ENCODE results near the gene ME1. TPM values are rescaled to one million over a fixed set of nuclear protein-coding genes. Genes with fewer than 3 reads are reported as not detected.

The ME1 gene
- total and polyA plus RNA-seq, 9 of the 15 experiments (the other 6 are each of a cell fraction or from before 2014, with no cell fraction given), result 3.2 to 10.4 (median 5.5) TPM

DNA sequence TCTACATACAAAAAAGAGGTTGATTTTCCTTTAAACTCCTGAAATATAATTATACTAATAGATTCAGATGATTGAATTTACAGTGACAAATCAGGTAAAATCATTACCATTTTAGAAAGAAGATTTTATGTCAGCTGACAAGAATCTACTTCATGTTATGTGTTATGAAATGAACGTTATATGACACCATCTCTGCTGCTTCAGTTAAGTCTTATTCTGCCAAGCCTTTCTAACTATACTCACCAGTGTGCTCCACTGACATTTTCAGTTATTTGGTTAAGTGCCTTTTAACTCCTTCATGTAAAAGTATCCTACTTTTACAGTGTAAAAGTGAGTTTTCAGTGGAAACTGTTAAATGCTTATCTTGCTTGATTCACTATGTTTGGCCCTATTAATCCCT is 157.3 kb downstream of the ME1 start:
- Histone ChIP-seq H4K20me1 (replicated peaks; ENCODE audit: control insufficient read depth, insufficient read depth, low read length) (no peaks in the 10 kb centered on the region), H3K9me3 (replicated peaks; ENCODE audit: control insufficient read depth, insufficient read depth, low read depth, low read length) (no peaks in the 10 kb centered on the region), H3K9me1 (ENCODE audit: control insufficient read depth, insufficient read depth, low read length) (no peaks in the 10 kb centered on the region), H3K4me1 (replicated peaks in 1 of 2; ENCODE audit: control insufficient read depth in 2 of 2, insufficient read depth in 2 of 2, low read length in 2 of 2) (no peaks in the 10 kb centered on the region), H3K27me3 (ENCODE audit: control insufficient read depth in 2 of 2, insufficient read depth in 2 of 2, low read length in 2 of 2) (no peaks in the 10 kb centered on the region), H3K4me3 (no peak overlapping the region), H3K79me2 (ENCODE audit: control insufficient read depth, insufficient read depth, low read length) (no peaks in the 10 kb centered on the region), H3K9ac (ENCODE audit: insufficient read depth in 1 of 2, low read depth in 2 of 2, low read length in 2 of 2) (no peak overlapping the region), H3K4me2 (ENCODE audit: insufficient read depth, low read length) (no peak overlapping the region), H3K27ac (ENCODE audit: extremely low read depth, low read depth, low read length) (no peak overlapping the region), H2AFZ (ENCODE audit: low read depth, low read length) (no peak overlapping the region), H3K36me3 (ENCODE audit: control insufficient read depth, insufficient read depth, low read length) (no peaks in the 10 kb centered on the region)
- 0% methylated on average over 1 of the region's 1 CpG for WGBS (ENCODE audit: insufficient coverage, low coverage, missing lambda C conversion rate)
- ATAC-seq (no peak), DNase-seq (ENCODE audit: extremely low read depth in 1 of 4, low spot score in 3 of 4) (no peak), FAIRE-seq (no peak)
- intact Hi-C loops (cut with micrococcal nuclease), result no loop called here
- in situ Hi-C loops (cut with MboI), result no loop called here
- ChIA-PET CTCF (ENCODE audit: low intra/inter-chr PET ratio) (no interaction called here), POLR2A (no interaction called here)
- TF ChIP-seq CBFA2T2 (conservative IDR thresholded peaks at IDR 0.05) (no peak), TEAD4 (IDR thresholded peaks at IDR 0.05; ENCODE audit: low read length) (no peak), TEAD4 (CRISPR knock-in tag; IDR thresholded peaks at IDR 0.05; ENCODE audit: borderline replicate concordance) (no peak), FOXP1 (CRISPR knock-in tag; IDR thresholded peaks at IDR 0.05) (no peak)
- BruUV-seq (replicated peaks), result no TSS peak

DNA sequence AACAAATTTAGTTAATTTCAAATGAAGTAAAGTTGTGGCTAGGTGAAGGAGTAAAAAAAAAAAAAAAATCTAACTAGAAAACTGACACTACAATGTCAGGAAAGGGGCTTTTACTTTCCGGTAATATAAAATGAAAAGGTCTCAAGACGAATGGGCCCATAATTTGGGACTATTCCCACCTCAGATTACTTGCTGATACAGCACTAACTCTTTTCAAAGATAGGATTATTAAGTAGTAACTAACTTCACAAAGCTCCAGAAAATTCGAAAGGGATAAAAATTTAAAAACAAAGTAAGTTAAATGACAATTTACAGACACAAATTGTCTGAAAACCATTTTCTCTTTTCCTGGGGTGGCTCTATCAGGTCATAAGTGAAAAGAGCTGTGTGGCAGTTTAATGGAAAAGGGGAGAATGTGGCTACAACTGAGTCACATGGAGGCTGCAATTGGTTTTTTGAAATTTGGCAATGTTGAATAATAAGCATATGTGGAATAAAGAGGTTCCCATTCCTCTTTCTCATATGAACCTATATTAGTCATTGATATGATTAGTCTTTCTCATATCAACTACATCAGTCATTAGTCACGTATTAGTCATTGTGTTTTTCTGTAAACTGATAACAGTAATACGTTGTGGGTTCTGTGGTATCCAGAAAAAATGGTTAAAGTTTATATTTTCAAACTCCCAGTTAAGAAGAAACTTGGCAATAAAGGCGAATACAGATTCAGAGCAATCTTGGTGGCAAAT is 159.7 kb downstream of the ME1 start:
- Histone ChIP-seq H3K9me1 (ENCODE audit: control insufficient read depth, insufficient read depth, low read length) (no peaks in the 10 kb centered on the region), H2AFZ (ENCODE audit: low read depth, low read length) (no peak overlapping the region), H3K27ac (ENCODE audit: extremely low read depth, low read depth, low read length) (no peak overlapping the region), H3K27me3 (ENCODE audit: control insufficient read depth in 2 of 2, insufficient read depth in 2 of 2, low read length in 2 of 2) (no peaks in the 10 kb centered on the region), H3K4me1 (replicated peaks in 1 of 2; ENCODE audit: control insufficient read depth in 2 of 2, insufficient read depth in 2 of 2, low read length in 2 of 2) (no peaks in the 10 kb centered on the region), H3K36me3 (ENCODE audit: control insufficient read depth, insufficient read depth, low read length) (no peaks in the 10 kb centered on the region), H3K4me3 (no peak overlapping the region), H4K20me1 (replicated peaks; ENCODE audit: control insufficient read depth, insufficient read depth, low read length) (no peaks in the 10 kb centered on the region), H3K4me2 (ENCODE audit: insufficient read depth, low read length) (no peak overlapping the region), H3K9me3 (replicated peaks; ENCODE audit: control insufficient read depth, insufficient read depth, low read depth, low read length) (no peaks in the 10 kb centered on the region), H3K79me2 (ENCODE audit: control insufficient read depth, insufficient read depth, low read length) (no peaks in the 10 kb centered on the region), H3K9ac (ENCODE audit: insufficient read depth in 1 of 2, low read depth in 2 of 2, low read length in 2 of 2) (no peak overlapping the region)
- no TSS peak for BruUV-seq (replicated peaks)
- ChIA-PET POLR2A (interaction anchor here (0.6 kb wide), 1 partner anchor 985 kb away, joined by 3 read pairs; no protein-coding TSS in a partner anchor), CTCF (ENCODE audit: low intra/inter-chr PET ratio) (no interaction called here)
- intact Hi-C loops (cut with micrococcal nuclease) (no loop called here), in situ Hi-C loops (cut with MboI) (no loop called here)
- no peak for FAIRE-seq
- WGBS (ENCODE audit: insufficient coverage, low coverage, missing lambda C conversion rate), result 37% methylated on average over 6 of the region's 6 CpGs
- no peak for ATAC-seq
- DNase-seq (ENCODE audit: extremely low read depth in 1 of 4, low spot score in 3 of 4), result no peak
- peak; percentile 35; the same call in 1 of the 2 replicates for TF ChIP-seq MAFG (tag; conservative IDR thresholded peaks at IDR 0.05)
- peak; percentile 20; the same call in 1 of the 2 replicates for TF ChIP-seq SMARCA4 (IDR thresholded peaks at IDR 0.05)
- no peak for TF ChIP-seq ZKSCAN1 (IDR thresholded peaks at IDR 0.05; ENCODE audit: low read depth, low read length)
- TF ChIP-seq, protein P1, sequence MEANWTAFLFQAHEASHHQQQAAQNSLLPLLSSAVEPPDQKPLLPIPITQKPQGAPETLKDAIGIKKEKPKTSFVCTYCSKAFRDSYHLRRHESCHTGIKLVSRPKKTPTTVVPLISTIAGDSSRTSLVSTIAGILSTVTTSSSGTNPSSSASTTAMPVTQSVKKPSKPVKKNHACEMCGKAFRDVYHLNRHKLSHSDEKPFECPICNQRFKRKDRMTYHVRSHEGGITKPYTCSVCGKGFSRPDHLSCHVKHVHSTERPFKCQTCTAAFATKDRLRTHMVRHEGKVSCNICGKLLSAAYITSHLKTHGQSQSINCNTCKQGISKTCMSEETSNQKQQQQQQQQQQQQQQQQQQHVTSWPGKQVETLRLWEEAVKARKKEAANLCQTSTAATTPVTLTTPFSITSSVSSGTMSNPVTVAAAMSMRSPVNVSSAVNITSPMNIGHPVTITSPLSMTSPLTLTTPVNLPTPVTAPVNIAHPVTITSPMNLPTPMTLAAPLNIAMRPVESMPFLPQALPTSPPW (CRISPR knock-in tag; IDR thresholded peaks at IDR 0.05), result no peak
- TF ChIP-seq ARID1B (IDR thresholded peaks at IDR 0.05), result peak; percentile 37; the same call in 1 of the 2 replicates
- TF ChIP-seq, protein P2, sequence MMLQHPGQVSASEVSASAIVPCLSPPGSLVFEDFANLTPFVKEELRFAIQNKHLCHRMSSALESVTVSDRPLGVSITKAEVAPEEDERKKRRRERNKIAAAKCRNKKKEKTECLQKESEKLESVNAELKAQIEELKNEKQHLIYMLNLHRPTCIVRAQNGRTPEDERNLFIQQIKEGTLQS (IDR thresholded peaks at IDR 0.05), result peak; percentile 59; the same call in 1 of the 2 replicates
- TF ChIP-seq, protein P2 (CRISPR knock-in tag; conservative IDR thresholded peaks at IDR 0.05), result no peak
- TF ChIP-seq ARHGAP35 (IDR thresholded peaks at IDR 0.05; ENCODE audit: partially characterized antibody), result no peak
- TF ChIP-seq SMARCE1 (IDR thresholded peaks at IDR 0.05), result peak; percentile 39; the same call in 1 of the 2 replicates
- no peak for TF ChIP-seq JUND (IDR thresholded peaks at IDR 0.05; ENCODE audit: borderline replicate concordance, low read depth, low read length)
- TF ChIP-seq JUND (tag; IDR thresholded peaks at IDR 0.05; ENCODE audit: borderline replicate concordance, low read depth, low read length), result 0 out of 3 replicates have a peak, but pooled peaks have one; percentile 19

All from K562 (cell line).